GM21390 (cell line): ENCODE results near the gene RFX1.
A peak's percentile ranks its signal among the peaks of the same experiment; 100 is the strongest.

ENCODE experiments used
- ATAC-seq: cut with Tn5 transposase; IDR thresholded peaks from one replicate; pipeline ENCODE4 v1.9.1; 2021; ENCODE audit not compliant: unreplicated experiment

The RFX1 gene

GRCh38 chr19:13961826-13962698, 44.1 kb downstream of the RFX1 start:
- no peak for ATAC-seq

- ATAC-seq = no peak
Measured at GRCh38 chr19:13960863-13961784, 45.0 kb downstream of the RFX1 start.

- ATAC-seq = no peak
Measured at GRCh38 chr19:13959962-13960862, 45.9 kb downstream of the RFX1 start.

GRCh38 chr19:13959141-13959961, 46.8 kb downstream of the RFX1 start:
- no peak for ATAC-seq

GRCh38 chr19:13958043-13958442, 48.1 kb downstream of the RFX1 start:
- no peak for ATAC-seq

- ATAC-seq = no peak
Measured at GRCh38 chr19:13957051-13957450, 49.1 kb downstream of the RFX1 start.

GRCh38 chr19:13956365-13956744, 49.8 kb downstream of the RFX1 start:
- no peak for ATAC-seq

GRCh38 chr19:13955662-13956364, 50.3 kb downstream of the RFX1 start:
- ATAC-seq = no peak

- ATAC-seq = no peak
Measured at GRCh38 chr19:13954185-13954584, 51.9 kb downstream of the RFX1 start.

- no peak for ATAC-seq
Measured at GRCh38 chr19:13952931-13953531, 53.1 kb downstream of the RFX1 start.

- ATAC-seq = peak; percentile 96
Measured at GRCh38 chr19:13952154-13952930, 53.8 kb downstream of the RFX1 start, which contains the start of gene DCAF15. Gene DCAF15, plus strand, starts transcription at chr19:13952509. Its CDS starts 4 bp downstream, at chr19:13952513.

- ATAC-seq = no peak
Measured at GRCh38 chr19:13951799-13952153, 54.3 kb downstream of the RFX1 start.

GRCh38 chr19:13951043-13951442, 55.1 kb downstream of the RFX1 start:
- no peak for ATAC-seq

GRCh38 chr19:13946414-13946813, 59.7 kb downstream of the RFX1 start:
- no peak for ATAC-seq

- ATAC-seq = no peak
Measured at GRCh38 chr19:13942023-13942684, 64.0 kb downstream of the RFX1 start.

- no peak for ATAC-seq
Measured at GRCh38 chr19:13938301-13939064, 67.6 kb downstream of the RFX1 start, which contains the start of gene PODNL1. Gene PODNL1, minus strand, starts transcription at chr19:13938417. Its CDS starts 236 bp downstream, at chr19:13938181.
